H9 (cell line): ENCODE measurements around the gene FCGR3B. TPM values are rescaled to one million over a fixed set of nuclear protein-coding genes. Genes with fewer than 3 reads are reported as not detected.
"Not testable (repeated sequence)": the region's sequence is repeated elsewhere in the genome, so short reads cannot be mapped to it uniquely, and the experiment has no call there.

Source experiments
- DNase-seq: peaks from one replicate; pipeline ENCODE4 v3.0.0-alpha.2; 2017
- H2AFZ ChIP-seq: one replicate; pipeline ENCODE4 v1.6.1; 2013; ENCODE audit warnings: mild to moderate bottlenecking, low read length, control low read depth, moderate library complexity
- H2AK5ac ChIP-seq: 2 replicates; pipeline ENCODE4 v1.6.1; 2013; ENCODE audit warnings: low read length, control low read depth, mixed read lengths; ENCODE audit not compliant: insufficient read length
- H2BK120ac ChIP-seq: one replicate; pipeline ENCODE4 v1.6.1; 2013; ENCODE audit warnings: low read depth, mild to moderate bottlenecking, low read length, control low read depth, inconsistent platforms; ENCODE audit not compliant: poor library complexity, severe bottlenecking
- H2BK12ac ChIP-seq: 2 replicates; pipeline ENCODE4 v1.6.1; 2013; ENCODE audit warnings: low read length, control low read depth, mixed read lengths, low read depth; ENCODE audit not compliant: insufficient read length
- H2BK15ac ChIP-seq: 2 replicates; pipeline ENCODE4 v1.6.1; 2013; ENCODE audit warnings: low read depth, low read length, control low read depth
- H2BK20ac ChIP-seq: one replicate; pipeline ENCODE4 v1.6.1; 2013; ENCODE audit warnings: low read depth, mild to moderate bottlenecking, low read length, control low read depth, inconsistent platforms; ENCODE audit not compliant: poor library complexity, severe bottlenecking
- H2BK5ac ChIP-seq: 2 replicates; pipeline ENCODE4 v1.6.1; 2013; ENCODE audit warnings: low read length, control low read depth, mixed read lengths; ENCODE audit not compliant: insufficient read length
- H3K14ac ChIP-seq: 2 replicates; pipeline ENCODE4 v1.6.1; 2013; ENCODE audit warnings: low read length, control low read depth; ENCODE audit not compliant: insufficient read depth
- H3K18ac ChIP-seq: 2 replicates; pipeline ENCODE4 v1.6.1; 2013; ENCODE audit warnings: low read depth, mild to moderate bottlenecking, mixed read lengths, low read length, control low read depth; ENCODE audit not compliant: insufficient read length
- H3K23ac ChIP-seq: 2 replicates; pipeline ENCODE4 v1.6.1; 2013; ENCODE audit warnings: low read length, control low read depth, mixed read lengths, low read depth; ENCODE audit not compliant: insufficient read length
- H3K23me2 ChIP-seq: 2 replicates; pipeline ENCODE4 v1.6.1; 2013; ENCODE audit warnings: low read depth, mild to moderate bottlenecking, mixed read lengths, low read length, control low read depth; ENCODE audit not compliant: insufficient read length, poor library complexity, severe bottlenecking
- H3K27ac ChIP-seq: 2 replicates; pipeline ENCODE4 v1.5.1; 2013; ENCODE audit warnings: low read length, control low read depth, mixed read lengths, low read depth; ENCODE audit not compliant: insufficient read length
- H3K27me3 ChIP-seq: 2 replicates; pipeline ENCODE4 v1.6.1; 2013; ENCODE audit warnings: low read length, control low read depth, inconsistent platforms; ENCODE audit not compliant: insufficient read depth
- H3K4ac ChIP-seq: 2 replicates; pipeline ENCODE4 v1.6.1; 2013; ENCODE audit warnings: low read depth, mild to moderate bottlenecking, control low read depth, inconsistent platforms, low read length, moderate library complexity
- H3K4me1 ChIP-seq: 2 replicates; pipeline ENCODE4 v1.6.1; 2013; ENCODE audit warnings: low read length, control low read depth, inconsistent platforms; ENCODE audit not compliant: insufficient read depth
- H3K4me2 ChIP-seq: 2 replicates; pipeline ENCODE4 v1.6.1; 2013; ENCODE audit warnings: low read length, control low read depth, mixed read lengths; ENCODE audit not compliant: insufficient read length, insufficient read depth
- H3K56ac ChIP-seq: 2 replicates; pipeline ENCODE4 v1.6.1; 2013; ENCODE audit warnings: low read depth, mild to moderate bottlenecking, mixed read lengths, low read length, control low read depth; ENCODE audit not compliant: insufficient read length
- H3K79me1 ChIP-seq: 2 replicates; pipeline ENCODE4 v1.6.1; 2013; ENCODE audit warnings: low read depth, mild to moderate bottlenecking, moderate library complexity, low read length, control low read depth, inconsistent platforms; ENCODE audit not compliant: insufficient read depth, poor library complexity, severe bottlenecking
- H3K79me2 ChIP-seq: 2 replicates; pipeline ENCODE4 v1.6.1; 2013; ENCODE audit warnings: low read length, control low read depth, inconsistent platforms; ENCODE audit not compliant: insufficient read depth
- H3K9ac ChIP-seq: 2 replicates; pipeline ENCODE4 v1.6.1; 2013; ENCODE audit warnings: low read length, control low read depth, mixed read lengths; ENCODE audit not compliant: insufficient read length; ENCODE audit errors: extremely low read depth
- H3K9me3 ChIP-seq: one replicate; pipeline ENCODE4 v1.6.1; 2013; ENCODE audit warnings: low read depth, low read length, inconsistent platforms; ENCODE audit not compliant: control insufficient read depth
- H3T11ph ChIP-seq: one replicate; pipeline ENCODE4 v1.6.1; 2013; ENCODE audit warnings: mild to moderate bottlenecking, low read length, control low read depth, inconsistent platforms
- H4K20me1 ChIP-seq: one replicate; pipeline ENCODE4 v1.6.1; 2013; ENCODE audit not compliant: control insufficient read depth, insufficient read length, insufficient read depth
- H4K5ac ChIP-seq: 2 replicates; pipeline ENCODE4 v1.6.1; 2013; ENCODE audit warnings: low read depth, mild to moderate bottlenecking, mixed read lengths, low read length, control low read depth; ENCODE audit not compliant: insufficient read length
- H4K8ac ChIP-seq: replicated peaks from 2 replicates; pipeline ENCODE4 v1.6.1; 2013; ENCODE audit warnings: low read length, control low read depth, mixed read lengths, low read depth; ENCODE audit not compliant: insufficient read length
- H4K91ac ChIP-seq: 2 replicates; pipeline ENCODE4 v1.6.1; 2013; ENCODE audit warnings: low read depth, mild to moderate bottlenecking, moderate library complexity, mixed read lengths, low read length, control low read depth; ENCODE audit not compliant: insufficient read length
- H3K27ac Mint-ChIP-seq, 3 experiments: 2 replicates in 2 of 3; 3 replicates in 1 of 3; pipeline ENCODE4 v1.8.0; 2020 to 2021; ENCODE audit warnings: mixed read lengths in 3 of 3, mild to moderate bottlenecking in 1 of 3, moderate library complexity in 1 of 3
- H3K27me3 Mint-ChIP-seq: 2 replicates; pipeline ENCODE4 v1.8.0; 2021; ENCODE audit warnings: low read depth, mild to moderate bottlenecking, moderate library complexity, mixed read lengths
- H3K36me3 Mint-ChIP-seq, 3 experiments: 2 replicates in 2 of 3; 3 replicates in 1 of 3; pipeline ENCODE4 v1.8.0; 2020 to 2021; ENCODE audit warnings: low read depth in 3 of 3, mixed read lengths in 3 of 3; ENCODE audit not compliant: insufficient read depth in 1 of 3
- H3K4me1 Mint-ChIP-seq, 2 experiments: 2 replicates each; pipeline ENCODE4 v1.8.0; 2020; ENCODE audit warnings: mixed read lengths in 2 of 2
- H3K4me3 Mint-ChIP-seq, 2 experiments: 2 replicates in 1 of 2; 3 replicates in 1 of 2; pipeline ENCODE4 v1.8.0; 2020 to 2021; ENCODE audit warnings: mild to moderate bottlenecking in 2 of 2, mixed read lengths in 2 of 2, moderate library complexity in 1 of 2
- H3K9me3 Mint-ChIP-seq, 2 experiments: 2 replicates in 1 of 2; 3 replicates in 1 of 2; pipeline ENCODE4 v1.8.0; 2020; ENCODE audit warnings: mild to moderate bottlenecking in 2 of 2, mixed read lengths in 2 of 2, moderate library complexity in 1 of 2
- CTCF ChIP-seq: fragments of 200-600 bp; sonication (generic); conservative IDR thresholded peaks from 3 replicates; pipeline ENCODE4 v1.8.0; 2021; ENCODE audit warnings: antibody characterized with exemption, mild to moderate bottlenecking
- WGBS: extraction: QIAGEN DNeasy Blood & Tissue Kit; methylation state at CpG from one replicate; pipeline ENCODE4 v1.1.7; 2013; ENCODE audit warnings: missing lambda C conversion rate, low lambda C conversion rate, mixed read lengths; ENCODE audit not compliant: insufficient read length; ENCODE audit errors: extremely low coverage; 5-methylcytosine and 5-hydroxymethylcytosine counted together
- total RNA-seq: library from RNA; stranded (reverse); gene quantifications from 2 replicates; pipeline ENCODE4 v1.2.1, GENCODE V29; 2021

FCGR3B gene
- total RNA-seq, 1 experiment from 2014 or later = not detected

- H2BK20ac ChIP-seq = no peak overlapping the region
- H2BK12ac ChIP-seq = no peak overlapping the region
- no peak overlapping the region for H3K9ac ChIP-seq
- DNase-seq = no peak
- H3K56ac ChIP-seq = no peak overlapping the region
- H3K23me2 ChIP-seq = no peaks in the 10 kb centered on the region
- H3K4me2 ChIP-seq = no peak overlapping the region
- Mint-ChIP-seq H3K27ac (no peak overlapping the region), H3K4me1 (peaks cover 7 to 16% of the 10 kb centered on the region in 2 experiments), H3K4me3 (no peak overlapping the region), H3K36me3 (no peaks in the 10 kb centered on the region; a peak in 1 of 7 replicates), H3K27me3 (no peaks in the 10 kb centered on the region; the same call in none of the 2 replicates), H3K9me3 (no peaks in the 10 kb centered on the region)
- H4K20me1 ChIP-seq = no peaks in the 10 kb centered on the region
- H3K79me1 ChIP-seq = no peaks in the 10 kb centered on the region
- no peak overlapping the region for H4K5ac ChIP-seq
- H2AK5ac ChIP-seq = no peak overlapping the region
- no peak overlapping the region for H2BK120ac ChIP-seq
- no peak overlapping the region for H2BK5ac ChIP-seq
- H2BK15ac ChIP-seq = no peak overlapping the region
- H3K18ac ChIP-seq = no peak overlapping the region
- H3K4ac ChIP-seq = no peak overlapping the region
- H4K91ac ChIP-seq = no peak overlapping the region
- no peak overlapping the region for H3K27ac ChIP-seq
- no peak overlapping the region for H4K8ac ChIP-seq
- TF ChIP-seq CTCF = no peak
- H3K4me1 ChIP-seq = no peaks in the 10 kb centered on the region
- H3K27me3 ChIP-seq = no peaks in the 10 kb centered on the region
- H3K79me2 ChIP-seq = no peaks in the 10 kb centered on the region
- H3T11ph ChIP-seq = no peak overlapping the region
- H3K14ac ChIP-seq = no peak overlapping the region
- no peak overlapping the region for H2AFZ ChIP-seq
- no peaks in the 10 kb centered on the region for H3K9me3 ChIP-seq
- WGBS = no CpG with 5 or more reads among the region's 2 CpGs
- no peak overlapping the region for H3K23ac ChIP-seq
Observed at GRCh38 chr1:161676441-161676840, 45.5 kb upstream of the FCGR3B start.

- not testable (repeated sequence) for H3K23ac ChIP-seq, H3K27me3 ChIP-seq, H4K8ac ChIP-seq, H3K27me3 Mint-ChIP-seq, H4K20me1 ChIP-seq, H3K4me3 Mint-ChIP-seq, DNase-seq, H2BK120ac ChIP-seq, H3K14ac ChIP-seq, H3K56ac ChIP-seq, H2AFZ ChIP-seq, H3K36me3 Mint-ChIP-seq, H3K4me2 ChIP-seq, H3K9me3 Mint-ChIP-seq, H3K79me2 ChIP-seq, H2BK20ac ChIP-seq, H3K27ac ChIP-seq, H4K91ac ChIP-seq, H2AK5ac ChIP-seq, H3K23me2 ChIP-seq, H2BK5ac ChIP-seq, H3K79me1 ChIP-seq, H3K9me3 ChIP-seq, H3K4me1 ChIP-seq, H3K27ac Mint-ChIP-seq, H4K5ac ChIP-seq, H3K18ac ChIP-seq, H2BK12ac ChIP-seq, H3T11ph ChIP-seq, H3K9ac ChIP-seq, H3K4ac ChIP-seq, H2BK15ac ChIP-seq
- peaks cover 13 to 23% of the 10 kb centered on the region in 2 experiments for H3K4me1 Mint-ChIP-seq
- no CpG with 5 or more reads among the region's 3 CpGs for WGBS
Observed at GRCh38 chr1:161674908-161675307, 43.9 kb upstream of the FCGR3B start.
